ENCODE data around the gene AKIP1.
A peak's percentile ranks its signal among the peaks of the same experiment; 100 is the strongest.
"Not testable (repeated sequence)": the region's sequence is repeated elsewhere in the genome, so short reads cannot be mapped to it uniquely, and the experiment has no call there.

AKIP1 gene

DNA sequence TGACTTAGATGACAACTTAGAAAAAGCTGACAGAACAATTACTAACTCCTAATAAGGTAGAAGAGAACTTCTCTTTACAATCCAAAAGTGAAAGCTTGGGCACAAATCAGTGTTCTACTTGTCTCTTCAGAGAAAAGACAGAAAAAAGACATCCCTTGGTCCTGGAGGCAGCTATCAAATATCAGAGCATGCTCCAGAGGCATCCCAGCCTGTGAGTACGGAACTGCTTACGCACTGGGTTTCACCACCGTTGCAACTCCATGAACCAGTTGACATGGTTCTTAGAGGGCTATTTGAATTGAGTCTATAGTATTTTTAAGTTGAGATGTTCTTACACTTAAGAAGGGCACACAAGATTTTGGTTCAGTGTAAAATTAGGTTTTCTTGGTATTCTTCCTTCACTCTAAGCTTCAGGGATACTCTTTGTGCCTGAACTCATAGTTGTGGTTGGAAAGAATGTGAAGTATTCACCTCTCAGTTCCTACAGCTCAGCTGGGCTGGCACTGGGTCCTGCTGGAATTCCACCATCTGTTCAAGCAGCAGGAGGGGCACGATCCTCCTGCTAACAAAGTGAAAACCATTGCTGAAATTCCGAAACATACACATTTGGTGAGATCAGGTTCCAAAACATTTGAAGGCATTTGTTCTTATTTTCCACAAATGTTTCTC, 6.3 kb downstream of the AKIP1 start:
- DNase-seq: no peak

DNA sequence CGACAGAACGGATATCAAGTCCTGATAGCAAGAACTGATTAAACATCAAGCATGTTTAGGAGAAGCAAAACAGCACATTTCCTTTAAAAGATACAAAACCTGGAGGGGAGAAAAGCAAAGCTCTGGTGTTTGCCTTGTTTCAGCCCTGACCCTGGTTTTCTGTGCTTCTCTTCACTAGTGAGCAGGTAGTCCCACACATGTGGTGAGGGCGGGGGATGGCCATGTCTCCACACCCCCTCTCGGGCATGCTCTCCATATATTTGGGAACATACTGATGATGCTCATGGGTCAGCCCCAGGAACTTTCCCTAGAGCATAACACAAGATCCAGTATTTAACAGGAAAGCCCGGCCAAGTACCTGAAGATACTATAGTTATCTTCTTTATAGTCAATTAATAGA, 11.7 kb downstream of the AKIP1 start:
- no peak for DNase-seq

DNA sequence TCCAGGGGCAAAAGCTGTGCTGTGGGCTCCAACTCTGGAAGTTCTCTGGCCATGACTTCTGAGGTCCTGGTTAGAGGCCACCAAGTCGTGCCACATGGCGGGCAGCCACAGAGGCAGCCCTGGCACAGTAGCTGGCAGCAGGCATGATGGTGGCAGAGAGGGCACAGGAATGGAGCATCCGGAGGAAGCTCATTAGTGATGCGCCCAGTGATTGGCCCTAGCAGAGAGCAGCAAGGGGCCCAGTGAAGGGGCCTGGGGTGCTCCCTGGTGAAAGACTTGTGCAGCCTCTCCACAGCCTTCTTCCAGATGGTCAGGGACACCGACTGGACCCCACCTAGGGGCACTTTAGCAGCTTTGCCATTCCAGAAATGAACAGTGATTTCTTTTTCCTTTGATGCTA, 14.7 kb downstream of the AKIP1 start:
- no peak for DNase-seq

DNA sequence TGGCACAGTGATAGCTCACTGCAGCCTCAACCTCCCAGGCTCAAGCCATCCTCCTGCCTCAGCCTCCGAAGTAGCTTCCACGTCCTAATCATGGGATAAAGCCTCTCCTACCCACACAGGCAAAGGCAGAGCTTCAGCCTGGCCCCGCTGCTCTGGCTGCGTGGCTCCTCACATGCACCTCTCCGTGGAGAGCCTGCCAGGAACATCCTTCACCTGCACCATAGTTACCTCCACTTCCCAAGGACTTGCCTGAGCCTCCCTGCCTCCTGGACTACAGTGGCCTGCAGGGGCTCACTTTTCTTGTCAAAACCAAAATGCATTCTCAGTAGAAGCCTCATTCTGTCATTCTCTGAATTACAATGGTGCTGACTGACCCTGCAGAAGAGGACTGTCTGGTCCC, 15.2 kb downstream of the AKIP1 start:
- DNase-seq: no peak

DNA sequence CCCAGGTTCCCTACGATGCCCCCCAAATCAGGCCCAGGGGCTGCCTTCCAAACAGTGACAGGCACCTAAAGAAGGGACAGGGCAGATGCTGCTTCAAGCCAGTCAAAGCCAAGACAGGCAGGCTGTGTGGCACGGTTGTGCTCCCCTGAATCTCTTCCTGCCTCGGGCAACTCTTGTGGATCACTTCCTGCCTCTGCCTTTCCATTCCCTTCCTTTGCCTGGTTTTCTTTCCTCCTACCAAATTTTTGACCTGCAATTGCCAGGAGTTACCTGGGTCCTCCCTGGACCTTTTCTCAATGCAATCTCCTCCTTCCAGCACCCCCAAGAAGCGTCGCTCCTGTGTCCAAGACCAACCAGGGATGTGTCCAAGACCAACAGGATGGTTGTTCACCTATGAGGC, 16.2 kb downstream of the AKIP1 start:
- DNase-seq: no peak

DNA sequence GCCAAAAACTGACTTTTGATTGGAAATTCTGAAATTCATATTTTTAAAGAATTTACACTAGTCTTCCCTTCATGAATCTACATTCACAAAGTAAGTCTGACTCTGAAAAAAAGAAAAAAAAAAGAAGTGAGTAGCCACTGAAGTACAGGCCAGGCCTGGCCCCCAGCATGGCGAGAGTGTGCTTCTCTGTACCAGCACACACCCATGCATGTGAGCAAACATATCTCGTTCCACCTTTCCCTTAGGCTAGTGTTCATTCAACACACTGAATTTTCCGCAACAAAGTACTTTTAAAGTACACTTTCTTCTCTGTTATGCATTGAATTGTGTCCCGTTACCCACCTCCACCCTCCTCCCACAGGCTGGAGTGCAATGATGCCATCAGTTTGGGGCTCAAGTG, 17.2 kb downstream of the AKIP1 start:
- no peak for DNase-seq

DNA sequence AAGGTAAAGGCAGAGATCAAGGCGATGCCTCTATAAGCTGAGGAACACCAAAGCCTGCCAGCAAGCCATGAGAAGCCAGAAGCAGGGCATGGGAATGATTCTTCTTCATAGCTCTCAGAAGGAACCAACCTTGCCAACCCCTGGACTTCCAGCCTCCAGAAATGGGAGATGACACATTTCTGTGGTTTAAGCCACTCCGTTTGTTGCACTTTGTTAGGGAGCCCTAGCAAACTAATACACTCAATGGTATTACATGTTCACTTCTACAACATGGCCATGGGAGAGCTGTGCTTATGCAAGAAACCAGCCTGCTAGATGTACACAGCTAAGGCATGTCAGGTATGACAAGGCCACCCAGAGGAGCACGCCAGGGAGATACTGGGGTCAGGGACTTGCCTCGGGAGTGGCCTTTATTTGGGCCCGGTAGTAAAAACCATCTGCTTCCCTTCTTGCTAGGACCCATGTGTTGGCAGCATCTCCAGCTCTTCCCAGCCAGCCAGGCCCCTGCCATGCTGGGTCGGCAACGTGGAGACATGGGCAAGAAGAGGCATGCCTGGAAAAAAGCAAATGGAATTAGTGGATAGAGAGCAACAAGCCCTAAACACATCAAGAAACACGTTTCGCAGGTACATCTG, 18.1 kb downstream of the AKIP1 start:
- DNase-seq: no peak

DNA sequence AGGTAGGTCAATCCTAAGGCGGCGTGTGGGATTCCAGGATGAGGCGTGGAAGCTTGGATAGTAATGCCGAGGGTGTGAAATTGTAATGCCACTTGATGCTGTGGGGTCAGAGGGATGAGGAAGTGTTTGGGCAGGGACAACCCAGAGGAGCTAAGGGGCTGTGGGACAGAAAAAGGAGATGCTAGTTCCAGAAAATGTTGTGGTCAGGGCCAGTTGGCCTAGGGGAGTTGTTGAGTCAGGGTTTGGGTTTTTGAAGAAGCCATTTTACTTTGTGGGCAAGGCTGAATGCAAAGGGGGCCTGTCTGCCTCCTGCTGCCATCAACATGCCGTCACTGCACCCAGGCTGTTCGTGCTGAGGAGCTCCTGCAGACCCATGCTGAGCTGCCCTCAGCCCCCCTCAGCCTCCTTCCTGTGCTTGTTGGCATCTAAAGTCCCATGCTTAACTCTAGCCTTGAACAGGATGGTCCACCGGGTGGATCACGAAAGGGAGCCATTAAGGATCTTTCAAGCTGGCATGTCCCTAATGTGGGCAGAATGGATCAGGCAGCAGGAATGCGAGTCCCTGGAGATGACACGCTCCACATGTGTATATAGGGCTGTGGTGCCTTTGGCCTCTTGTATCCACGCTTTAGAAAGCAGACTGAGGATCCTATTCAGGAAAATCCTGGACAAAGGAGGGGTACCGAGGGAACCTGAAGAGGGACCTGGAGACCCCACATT, 19.6 kb downstream of the AKIP1 start:
- no peak for DNase-seq

DNA sequence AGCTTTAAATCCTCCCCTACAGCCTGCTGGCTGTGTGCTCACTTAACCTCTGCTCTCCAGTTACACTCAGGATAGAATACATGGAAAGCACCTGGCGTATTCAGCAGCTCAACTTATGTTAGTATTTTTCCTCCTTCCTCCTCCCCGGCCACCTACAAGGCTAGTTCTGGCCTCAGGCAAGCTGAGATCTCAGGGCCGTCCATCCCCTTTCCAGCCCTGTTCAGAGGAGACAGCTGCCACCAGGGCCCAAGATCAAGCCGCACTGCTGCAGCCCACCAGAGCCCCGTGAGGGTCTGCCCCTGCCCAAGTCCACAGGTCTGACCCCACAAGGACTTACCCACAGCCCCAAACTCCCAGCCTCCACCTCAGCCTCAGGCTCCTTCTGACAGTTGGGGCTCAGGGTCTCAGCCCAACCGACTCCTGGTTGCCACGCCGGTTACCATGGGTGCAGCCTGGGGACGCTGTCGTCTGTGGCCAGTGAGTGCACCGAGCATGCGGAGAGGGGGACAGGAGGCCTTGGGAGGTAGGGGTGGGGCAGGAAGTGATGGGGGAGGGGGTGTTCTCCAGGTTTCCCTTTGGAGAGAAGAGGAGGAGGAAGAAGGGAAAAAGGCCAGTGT, 21.7 kb downstream of the AKIP1 start, which contains the start of gene C11orf16:
Gene C11orf16, minus strand, starts transcription at position 384 of the 617 bp plus-strand sequence. CDS start 639 bp downstream, outside the sequence.
- no peak for DNase-seq

DNA sequence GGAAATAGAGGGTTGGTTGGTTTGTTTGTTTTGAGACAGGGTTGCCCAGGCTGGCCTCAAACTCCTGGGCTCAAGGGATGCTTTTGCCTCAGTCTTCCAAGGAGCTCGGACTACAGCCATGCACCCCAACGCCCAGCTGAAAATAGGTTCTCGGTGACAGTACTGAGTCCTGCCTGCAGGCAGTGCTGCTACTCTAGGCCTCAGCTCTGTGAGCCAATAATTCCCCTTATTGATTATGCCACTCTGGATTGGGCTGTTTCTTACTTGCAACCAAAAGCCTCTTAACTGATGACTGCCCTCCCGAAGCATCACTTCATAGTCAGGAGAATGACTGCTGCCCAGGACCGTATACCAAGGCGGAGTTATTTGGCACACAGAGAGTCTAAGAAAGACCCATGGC, 22.9 kb downstream of the AKIP1 start:
- DNase-seq: no peak

DNA sequence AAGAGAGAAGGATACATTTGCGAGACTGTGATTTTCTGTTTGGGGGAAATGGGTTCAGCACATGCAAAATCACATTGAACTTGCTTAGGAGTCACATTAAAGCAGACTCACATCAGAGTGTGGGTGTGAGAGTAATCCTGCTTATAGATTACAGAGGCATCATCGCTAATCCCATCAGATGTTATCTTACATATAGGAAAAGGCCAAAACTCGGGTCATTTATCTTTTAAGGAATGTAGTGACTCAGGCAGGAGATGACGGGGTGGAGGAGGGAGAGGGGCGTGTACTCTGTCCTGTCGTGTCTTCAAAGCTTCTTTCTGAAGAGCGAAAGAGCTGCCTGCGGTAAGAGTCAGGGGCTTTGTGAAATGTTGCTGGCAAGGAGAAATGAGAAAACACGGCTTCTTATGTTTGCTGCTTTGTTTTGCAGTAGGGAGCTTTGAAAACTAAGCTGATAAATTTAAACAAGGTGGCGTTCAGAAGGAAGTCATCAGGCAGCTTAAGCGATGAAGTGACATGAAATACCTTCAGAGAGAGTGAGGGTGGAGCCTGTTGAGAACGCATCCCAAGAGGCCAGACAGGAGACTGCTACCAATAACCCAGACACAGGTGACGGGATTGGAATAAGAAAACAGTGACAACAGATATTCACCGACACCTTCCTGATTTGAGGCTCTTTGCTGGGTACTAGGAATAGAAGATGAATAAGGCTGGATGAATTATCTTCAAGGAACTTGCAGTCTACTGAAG, 23.9 kb downstream of the AKIP1 start:
- peak; percentile 87 for DNase-seq

DNA sequence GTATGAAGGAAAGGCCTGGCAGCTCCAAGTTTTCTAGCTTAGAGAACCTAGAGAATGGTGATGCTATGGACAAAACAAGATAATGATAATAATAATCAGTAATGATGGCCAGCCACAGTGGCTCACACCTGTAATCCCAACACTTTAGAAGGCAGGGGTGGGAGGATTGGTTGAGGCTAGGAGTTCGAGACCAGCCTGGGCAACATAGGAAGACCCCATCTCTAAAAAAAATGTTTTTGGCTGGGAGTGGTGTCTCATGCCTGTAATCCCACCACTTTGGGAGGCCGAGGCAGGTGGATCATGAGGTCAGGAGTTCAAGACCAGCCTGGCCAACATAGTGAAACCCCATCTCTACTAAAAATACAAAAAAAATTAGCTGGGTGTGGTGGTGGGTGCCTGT, 24.8 kb downstream of the AKIP1 start:
- not testable (repeated sequence) for DNase-seq

DNA sequence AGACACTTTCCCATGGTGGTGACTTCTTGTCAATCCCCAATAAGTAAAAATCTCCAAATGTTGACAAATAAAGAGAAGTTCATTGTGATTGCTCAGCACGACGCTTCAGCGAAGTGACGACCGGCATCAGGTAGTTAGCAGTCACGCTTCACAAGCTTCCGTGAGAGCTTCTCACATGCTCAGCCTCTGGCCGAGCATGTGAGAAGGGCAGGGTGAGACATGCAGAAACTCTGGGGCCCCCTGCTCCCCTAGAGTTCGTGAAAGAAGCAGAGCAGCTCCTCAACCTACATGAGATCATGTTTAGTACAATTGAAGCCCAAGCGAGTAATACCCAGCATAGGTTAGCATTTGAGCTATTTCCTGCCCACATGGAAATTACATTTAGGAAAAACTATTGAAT, 26.2 kb downstream of the AKIP1 start:
- DNase-seq: no peak

DNA sequence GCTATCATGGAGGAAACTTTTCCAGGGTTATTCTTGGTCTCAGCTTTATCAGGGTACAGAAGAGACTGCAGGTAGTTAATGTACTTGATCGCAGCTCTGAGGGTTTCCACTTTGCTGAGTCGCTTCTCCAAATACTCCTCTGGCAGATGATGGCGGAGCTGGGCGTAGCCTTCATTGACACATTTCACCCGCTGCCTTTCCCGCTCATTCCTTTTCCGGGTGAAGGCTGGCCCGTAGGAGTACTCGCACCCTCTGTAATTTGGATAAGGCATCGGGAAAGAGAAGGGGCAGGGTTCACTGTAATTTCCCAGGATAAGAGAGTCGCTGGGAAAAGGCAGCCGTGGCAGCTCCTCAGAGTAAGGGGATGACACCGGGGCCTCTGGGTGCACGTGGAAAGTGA, 26.7 kb downstream of the AKIP1 start:
- DNase-seq: no peak

DNA sequence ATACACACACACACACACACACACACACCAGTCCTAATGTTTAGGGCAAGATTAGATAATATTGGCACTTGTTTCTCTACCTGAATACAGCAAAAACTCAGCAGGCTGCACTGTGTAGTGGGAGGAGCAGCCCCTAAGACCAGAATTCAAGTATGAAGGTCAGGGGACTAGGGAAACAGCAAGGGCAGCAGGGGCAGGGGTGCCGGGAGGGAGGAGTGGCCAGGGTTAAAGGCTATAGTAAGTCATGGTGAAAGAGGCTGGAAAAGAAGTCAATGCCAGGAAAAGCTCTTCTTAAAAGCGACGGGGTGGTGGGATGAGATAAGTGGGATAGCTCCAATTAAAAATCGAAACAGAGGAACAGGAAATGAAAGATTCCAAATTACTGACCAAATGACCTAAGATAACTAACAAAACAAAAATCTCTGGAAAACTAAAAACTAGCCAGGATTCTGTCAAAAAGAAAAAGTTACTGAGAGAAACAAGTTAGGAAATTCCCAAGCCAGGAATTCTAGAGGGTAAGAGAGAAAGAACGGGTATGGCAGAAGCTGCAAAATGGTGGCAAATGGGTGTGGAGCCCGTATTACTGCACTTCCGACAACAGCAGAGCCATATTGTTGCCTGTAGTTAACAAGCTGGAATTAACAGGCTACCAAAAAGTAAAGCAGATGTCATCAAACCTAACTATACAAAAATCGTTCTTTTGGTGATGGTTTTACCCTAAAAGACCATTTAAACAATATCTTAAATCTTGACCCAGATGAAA, 30.5 kb downstream of the AKIP1 start:
- no peak for DNase-seq

DNA sequence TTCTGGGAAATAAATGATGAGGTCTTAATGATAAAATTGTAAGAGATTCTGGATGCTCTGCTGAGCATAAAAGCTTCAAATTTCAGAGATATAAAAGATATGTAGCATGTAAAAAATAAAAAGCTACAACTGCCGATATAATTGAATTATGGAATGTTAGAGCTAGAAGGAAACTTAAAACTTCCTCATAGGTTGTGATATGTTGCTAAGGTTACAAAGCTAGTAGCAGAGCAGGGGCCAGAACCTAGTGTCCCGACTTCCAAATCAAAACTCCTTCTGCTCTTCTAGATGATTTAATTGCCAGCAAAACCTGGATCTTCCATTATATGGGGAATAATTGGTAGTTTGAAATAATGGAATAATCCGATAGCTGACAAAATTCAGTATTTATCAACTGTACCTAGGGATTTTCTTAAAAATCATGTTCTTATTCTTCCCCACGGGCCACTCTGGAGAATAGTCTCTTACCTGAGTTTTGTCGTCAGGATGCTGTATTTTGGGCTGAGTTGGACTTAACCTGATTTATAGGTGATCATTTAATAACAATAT, 31.6 kb downstream of the AKIP1 start, which contains the start of gene ASCL3:
Gene ASCL3, minus strand, starts transcription at position 499 of the 549 bp plus-strand sequence. CDS start 4,855 bp downstream, outside the sequence.
- DNase-seq: no peak

DNA sequence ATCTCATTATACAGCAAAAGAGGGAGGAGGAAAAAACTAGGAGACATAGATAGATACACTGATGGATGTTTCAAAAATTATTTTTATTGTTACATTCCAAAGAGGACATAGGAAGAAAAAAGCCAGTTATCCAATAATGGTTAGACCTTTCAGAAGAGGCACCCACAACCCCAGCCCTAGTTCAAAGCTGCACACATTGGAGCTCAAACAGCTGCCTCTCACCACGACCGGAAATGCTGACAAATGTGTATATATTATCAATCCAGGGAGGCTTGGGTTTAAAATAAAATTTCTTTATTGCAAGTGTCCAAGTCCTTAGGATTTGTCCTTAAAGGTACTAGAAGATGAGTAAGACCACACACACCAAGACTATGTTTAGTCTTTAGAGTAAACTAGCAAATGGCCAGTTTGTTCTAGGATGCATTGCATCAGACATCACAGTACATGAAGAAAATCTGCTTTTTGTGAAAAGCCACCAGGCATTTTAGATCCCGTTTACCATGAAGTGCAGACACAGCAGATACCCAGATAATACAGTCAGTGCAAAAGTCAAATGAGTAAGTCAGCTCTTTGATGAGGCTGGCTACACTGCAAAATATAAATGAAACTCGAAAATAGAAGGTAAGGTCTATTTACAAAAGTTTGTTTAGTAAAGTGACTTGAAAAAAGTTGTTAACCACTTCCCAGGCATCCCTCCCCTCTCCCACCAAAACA, 36.4 kb downstream of the AKIP1 start:
- no peak for DNase-seq

DNA sequence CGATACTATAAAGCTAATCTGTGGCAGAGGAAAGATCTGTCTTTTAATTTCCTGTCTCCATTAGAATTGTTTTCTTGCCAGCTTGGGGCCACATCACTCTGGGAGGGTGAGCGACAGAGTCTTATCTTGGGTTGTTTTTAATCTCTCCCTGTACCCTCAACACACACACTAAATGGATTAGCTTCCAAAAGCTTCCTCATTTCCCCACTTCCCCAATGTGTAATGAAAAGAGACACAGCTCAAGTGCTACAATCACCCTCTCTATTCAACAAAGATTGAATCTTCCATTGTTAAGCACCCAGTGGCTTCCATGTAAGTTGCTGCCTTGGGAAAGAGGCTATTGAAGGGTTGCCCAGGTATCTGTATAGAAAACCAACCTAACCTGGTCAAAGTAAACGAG, 37.9 kb downstream of the AKIP1 start:
- peak; percentile 80 for DNase-seq

DNA sequence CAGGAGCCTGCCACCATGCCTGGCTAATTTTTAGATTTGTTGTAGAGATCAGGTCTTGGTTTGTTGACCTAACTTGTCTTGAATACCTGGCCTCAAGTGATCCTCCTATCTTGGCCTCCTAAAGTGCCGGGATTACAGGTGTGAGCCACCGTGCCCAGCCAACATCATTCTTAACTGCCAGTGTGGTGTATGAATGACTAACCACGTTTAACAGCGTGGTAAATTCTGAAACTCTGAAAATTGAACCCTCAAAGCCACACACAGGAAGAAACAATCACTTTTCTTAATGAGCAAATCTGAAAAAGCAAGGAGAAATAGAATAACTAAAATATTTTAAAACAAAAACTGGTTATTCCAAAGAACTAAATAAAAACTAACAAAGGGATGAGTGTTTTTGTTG, 45.9 kb downstream of the AKIP1 start:
- DNase-seq: no peak

DNA sequence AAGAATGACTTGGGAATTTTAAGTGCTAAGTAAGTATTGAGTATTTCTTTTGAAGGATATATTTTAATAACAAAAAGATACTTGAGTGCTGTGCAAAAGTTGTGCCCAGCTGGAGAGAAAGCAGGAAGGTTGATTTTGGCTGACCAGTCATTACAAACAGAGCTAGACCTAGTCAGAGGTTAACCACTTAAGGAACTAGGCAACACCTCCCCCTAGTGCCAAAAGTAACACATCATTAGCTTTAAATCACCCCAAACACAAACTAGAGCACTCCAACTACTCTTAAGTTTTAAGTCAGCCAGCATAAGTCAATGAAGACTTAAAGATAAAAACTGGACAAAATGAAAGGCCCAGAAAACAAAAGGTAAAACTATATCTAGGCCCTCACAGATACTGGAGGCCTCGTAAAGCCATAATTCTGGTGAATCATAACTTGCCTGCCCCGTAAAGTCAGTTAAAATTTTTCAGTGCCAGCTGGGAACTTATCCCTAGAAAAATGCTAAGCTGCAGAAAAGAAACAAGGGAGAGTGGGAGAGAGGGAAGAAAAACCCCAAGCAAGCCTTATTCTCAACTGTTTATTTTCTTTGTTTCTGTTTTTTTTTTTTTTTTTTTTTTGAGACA, 48.7 kb downstream of the AKIP1 start:
- peak; percentile 70 for DNase-seq

DNA sequence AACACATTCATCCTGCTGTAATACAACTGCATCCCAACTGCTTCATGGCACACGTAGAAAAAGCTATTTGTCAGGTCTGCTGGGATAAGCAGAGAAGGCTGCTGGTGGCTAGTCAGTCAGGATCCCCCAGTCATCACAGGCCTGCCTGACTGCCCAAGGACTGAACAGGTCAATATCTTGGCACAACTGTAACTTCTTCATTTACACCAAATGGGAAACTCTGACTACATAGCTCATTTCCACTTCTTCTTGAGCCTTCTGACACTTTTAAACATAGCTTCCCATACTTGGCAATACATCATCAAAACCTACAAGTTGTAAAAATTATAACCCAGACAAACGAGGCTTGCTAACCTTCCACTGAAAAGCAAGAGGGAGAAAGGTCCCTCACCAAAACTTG, 50.4 kb downstream of the AKIP1 start:
- DNase-seq: no peak
